WTC11 (cell line): ENCODE measurements around the gene NAALAD2. TPM values are rescaled to one million over a fixed set of nuclear protein-coding genes. Genes with fewer than 3 reads are reported as not detected.

Experiments used
- ATAC-seq: fragments of 200-7000 bp; cut with Tn5 transposase; 2 replicates; pipeline ENCODE4 v1.10.0; 2021; ENCODE audit warnings: mild to moderate bottlenecking, moderate library complexity
- CTCF ChIA-PET: fragments of 300-600 bp; sonication (Branson Sonifier 250); formaldehyde crosslinking; loops from one replicate; lab custom pipeline; 2021; ENCODE audit warnings: antibody characterized with exemption; lab: Charles Lee
- POLR2A ChIA-PET: fragments of 350-600 bp; sonication (Branson Sonifier 250); formaldehyde crosslinking; loops from one replicate; lab custom pipeline; 2021; ENCODE audit warnings: antibody characterized with exemption; lab: Charles Lee
- DNase-seq: peaks from one replicate; pipeline ENCODE4 v3.0.0; 2021; ENCODE audit warnings: low spot score
- H3K27ac Mint-ChIP-seq: 2 replicates; pipeline ENCODE4 v1.8.0; 2021; ENCODE audit warnings: mixed read lengths
- H3K27me3 Mint-ChIP-seq: 2 replicates; pipeline ENCODE4 v1.8.0; 2021; ENCODE audit warnings: low read depth, mild to moderate bottlenecking, moderate library complexity, mixed read lengths
- H3K36me3 Mint-ChIP-seq: 2 replicates; pipeline ENCODE4 v1.8.0; 2021; ENCODE audit warnings: mixed read lengths
- H3K4me1 Mint-ChIP-seq: 2 replicates; pipeline ENCODE4 v1.8.0; 2022; ENCODE audit warnings: mixed read lengths
- H3K4me3 Mint-ChIP-seq: 2 replicates; pipeline ENCODE4 v1.8.0; 2021; ENCODE audit warnings: mild to moderate bottlenecking, moderate library complexity, mixed read lengths
- H3K9me3 Mint-ChIP-seq: 2 replicates; pipeline ENCODE4 v1.8.0; 2021; ENCODE audit warnings: mixed read lengths
- AFF4 ChIP-seq: sonication (generic); formaldehyde crosslinking; IDR thresholded peaks from 2 replicates; pipeline ENCODE4 v1.8.1; 2023; ENCODE audit warnings: mild to moderate bottlenecking, missing genetic modification reagents, borderline replicate concordance
- CDX4 ChIP-seq: fragments of 250-450 bp; sonication (Bioruptor Pico); IDR thresholded peaks from 2 replicates; pipeline ENCODE4 v1.9.0; 2021; ENCODE audit warnings: moderate library complexity, mild to moderate bottlenecking, inconsistent platforms, borderline replicate concordance
- FOXJ3 ChIP-seq: sonication (generic); formaldehyde crosslinking; IDR thresholded peaks from 2 replicates; pipeline ENCODE4 v1.9.0; 2021; ENCODE audit warnings: missing genetic modification reagents, mild to moderate bottlenecking, borderline replicate concordance
- GRHL2 ChIP-seq: fragments of 250-450 bp; sonication (Bioruptor Pico); IDR thresholded peaks from 2 replicates; pipeline ENCODE4 v1.8.0; 2022; ENCODE audit warnings: mild to moderate bottlenecking, moderate library complexity; ENCODE audit not compliant: insufficient replicate concordance, severe bottlenecking
- GTF2I ChIP-seq: fragments of 250-450 bp; sonication (Bioruptor Pico); conservative IDR thresholded peaks from 2 replicates; pipeline ENCODE4 v1.4.0; 2021; ENCODE audit warnings: mild to moderate bottlenecking
- MAX ChIP-seq: sonication (generic); formaldehyde crosslinking; IDR thresholded peaks from 2 replicates; pipeline ENCODE4 v1.8.0; 2022; ENCODE audit warnings: mild to moderate bottlenecking, missing genetic modification reagents
- NFE2L1 ChIP-seq: sonication (generic); formaldehyde crosslinking; IDR thresholded peaks from 2 replicates; pipeline ENCODE4 v1.8.1; 2023; ENCODE audit warnings: missing genetic modification reagents
- NR3C1 ChIP-seq: sonication (generic); formaldehyde crosslinking; conservative IDR thresholded peaks from 2 replicates; pipeline ENCODE4 v1.8.1; 2023; ENCODE audit warnings: low read depth, mild to moderate bottlenecking, missing genetic modification reagents
- OVOL2 ChIP-seq: fragments of 250-450 bp; sonication (Bioruptor Pico); IDR thresholded peaks from 2 replicates; pipeline ENCODE4 v1.9.0; 2021; ENCODE audit warnings: mild to moderate bottlenecking, borderline replicate concordance
- PRDM15 ChIP-seq: sonication (generic); formaldehyde crosslinking; IDR thresholded peaks from 2 replicates; pipeline ENCODE4 v1.8.0; 2022; ENCODE audit warnings: missing genetic modification reagents
- RORB ChIP-seq: fragments of 250-450 bp; sonication (Bioruptor Pico); IDR thresholded peaks from 2 replicates; pipeline ENCODE4 v1.9.0; 2021; ENCODE audit warnings: mild to moderate bottlenecking
- ZNF317 ChIP-seq: sonication (generic); formaldehyde crosslinking; IDR thresholded peaks from 2 replicates; pipeline ENCODE4 v1.8.1; 2023; ENCODE audit warnings: low read depth, mild to moderate bottlenecking, moderate library complexity, missing genetic modification reagents, borderline replicate concordance
- total RNA-seq: library from RNA; stranded (reverse); gene quantifications from 3 replicates; pipeline ENCODE4 v1.2.3, GENCODE V29; 2021
- TF ChIP-seq, protein P1 (sequence below): sonication (generic); formaldehyde crosslinking; IDR thresholded peaks from 2 replicates; pipeline ENCODE4 v1.8.1; 2023; ENCODE audit warnings: mild to moderate bottlenecking, missing genetic modification reagents, moderate library complexity
- TF ChIP-seq, protein P2 (sequence below): sonication (generic); formaldehyde crosslinking; IDR thresholded peaks from 2 replicates; pipeline ENCODE4 v1.8.1; 2023; ENCODE audit warnings: mild to moderate bottlenecking, missing genetic modification reagents
- TF ChIP-seq, protein P3 (sequence below): sonication (generic); formaldehyde crosslinking; IDR thresholded peaks from 2 replicates; pipeline ENCODE4 v1.8.1; 2023; ENCODE audit warnings: mild to moderate bottlenecking, missing genetic modification reagents, moderate library complexity
- TF ChIP-seq, protein P4 (sequence below): sonication (generic); formaldehyde crosslinking; IDR thresholded peaks from 2 replicates; pipeline ENCODE4 v1.8.0; 2023; ENCODE audit warnings: mild to moderate bottlenecking, missing genetic modification reagents

Gene NAALAD2
- total RNA-seq, 1 experiment from 2014 or later = 3.7 TPM

DNA sequence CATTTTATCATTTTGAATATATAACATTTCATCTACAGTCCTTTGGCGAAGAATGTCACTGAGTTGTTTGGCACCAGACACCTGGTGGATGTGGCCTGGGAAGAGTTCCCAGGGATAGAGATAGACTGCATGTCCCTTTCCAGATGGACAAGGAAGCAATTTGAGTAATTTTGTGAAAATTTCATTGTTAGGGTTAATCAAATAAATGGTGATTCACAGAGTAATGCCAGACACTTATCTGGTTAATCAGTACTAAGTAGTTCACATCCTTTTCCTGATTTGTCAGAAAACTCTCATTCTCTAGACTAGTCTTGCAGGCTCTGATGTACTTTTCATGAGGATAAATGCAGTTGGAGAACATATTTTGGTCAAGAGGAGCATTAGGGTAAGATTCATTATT lies 41.6 kb downstream of the NAALAD2 start:
- CTCF ChIA-PET = no interaction called here

DNA sequence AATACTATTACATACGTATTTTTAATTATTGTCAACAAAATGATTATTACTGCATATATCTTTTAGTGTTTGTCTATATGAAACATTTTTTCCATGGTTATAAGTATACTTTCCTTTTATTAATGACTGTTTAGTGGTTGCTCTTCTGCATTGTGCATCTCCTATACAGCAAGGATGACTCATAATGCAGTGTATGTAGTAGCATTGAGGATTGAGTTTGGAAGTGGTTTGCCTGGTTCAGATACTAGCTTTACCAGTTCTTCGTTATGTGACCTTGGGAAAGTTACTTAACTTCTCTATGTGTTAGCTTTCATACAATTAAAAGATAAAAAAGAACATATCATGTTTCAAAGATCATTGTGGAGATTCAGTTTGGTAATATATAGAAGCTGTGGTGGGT lies 44.3 kb downstream of the NAALAD2 start:
- CTCF ChIA-PET = no interaction called here
- Mint-ChIP-seq H3K27ac (no peak overlapping the region), H3K4me3 (no peak overlapping the region), H3K27me3 (no peaks in the 10 kb centered on the region), H3K36me3 (no peaks in the 10 kb centered on the region), H3K9me3 (no peaks in the 10 kb centered on the region), H3K4me1 (no peaks in the 10 kb centered on the region)
- POLR2A ChIA-PET = no interaction called here
- ATAC-seq (no peak), DNase-seq (no peak)
- TF ChIP-seq MAX (CRISPR knock-in tag) (no peak), NFE2L1 (CRISPR knock-in tag) (no peak), OVOL2 (CRISPR knock-in tag) (no peak), PRDM15 (no peak), GTF2I (CRISPR knock-in tag) (no peak)
- TF ChIP-seq, protein P1, sequence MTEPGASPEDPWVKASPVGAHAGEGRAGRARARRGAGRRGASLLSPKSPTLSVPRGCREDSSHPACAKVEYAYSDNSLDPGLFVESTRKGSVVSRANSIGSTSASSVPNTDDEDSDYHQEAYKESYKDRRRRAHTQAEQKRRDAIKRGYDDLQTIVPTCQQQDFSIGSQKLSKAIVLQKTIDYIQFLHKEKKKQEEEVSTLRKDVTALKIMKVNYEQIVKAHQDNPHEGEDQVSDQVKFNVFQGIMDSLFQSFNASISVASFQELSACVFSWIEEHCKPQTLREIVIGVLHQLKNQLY (CRISPR knock-in tag) = no peak
- TF ChIP-seq, protein P2, sequence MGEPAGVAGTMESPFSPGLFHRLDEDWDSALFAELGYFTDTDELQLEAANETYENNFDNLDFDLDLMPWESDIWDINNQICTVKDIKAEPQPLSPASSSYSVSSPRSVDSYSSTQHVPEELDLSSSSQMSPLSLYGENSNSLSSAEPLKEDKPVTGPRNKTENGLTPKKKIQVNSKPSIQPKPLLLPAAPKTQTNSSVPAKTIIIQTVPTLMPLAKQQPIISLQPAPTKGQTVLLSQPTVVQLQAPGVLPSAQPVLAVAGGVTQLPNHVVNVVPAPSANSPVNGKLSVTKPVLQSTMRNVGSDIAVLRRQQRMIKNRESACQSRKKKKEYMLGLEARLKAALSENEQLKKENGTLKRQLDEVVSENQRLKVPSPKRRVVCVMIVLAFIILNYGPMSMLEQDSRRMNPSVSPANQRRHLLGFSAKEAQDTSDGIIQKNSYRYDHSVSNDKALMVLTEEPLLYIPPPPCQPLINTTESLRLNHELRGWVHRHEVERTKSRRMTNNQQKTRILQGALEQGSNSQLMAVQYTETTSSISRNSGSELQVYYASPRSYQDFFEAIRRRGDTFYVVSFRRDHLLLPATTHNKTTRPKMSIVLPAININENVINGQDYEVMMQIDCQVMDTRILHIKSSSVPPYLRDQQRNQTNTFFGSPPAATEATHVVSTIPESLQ (CRISPR knock-in tag) = no peak

More for the DNA sequence above, 41.6 kb downstream of the NAALAD2 start:
- H3K4me3 Mint-ChIP-seq = no peak overlapping the region
- no peak for TF ChIP-seq NR3C1 (CRISPR knock-in tag)
- no peak for TF ChIP-seq OVOL2 (CRISPR knock-in tag)
- TF ChIP-seq, protein P3, sequence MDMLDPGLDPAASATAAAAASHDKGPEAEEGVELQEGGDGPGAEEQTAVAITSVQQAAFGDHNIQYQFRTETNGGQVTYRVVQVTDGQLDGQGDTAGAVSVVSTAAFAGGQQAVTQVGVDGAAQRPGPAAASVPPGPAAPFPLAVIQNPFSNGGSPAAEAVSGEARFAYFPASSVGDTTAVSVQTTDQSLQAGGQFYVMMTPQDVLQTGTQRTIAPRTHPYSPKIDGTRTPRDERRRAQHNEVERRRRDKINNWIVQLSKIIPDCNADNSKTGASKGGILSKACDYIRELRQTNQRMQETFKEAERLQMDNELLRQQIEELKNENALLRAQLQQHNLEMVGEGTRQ (CRISPR knock-in tag) = no peak
- no peak for TF ChIP-seq GTF2I (CRISPR knock-in tag)
- no peak for TF ChIP-seq AFF4 (CRISPR knock-in tag)
- no peak for TF ChIP-seq FOXJ3 (CRISPR knock-in tag)
- no peak for TF ChIP-seq RORB (CRISPR knock-in tag)
- TF ChIP-seq ZNF317 (CRISPR knock-in tag) = no peak
- no peak for TF ChIP-seq CDX4 (CRISPR knock-in tag)
- no peak for TF ChIP-seq GRHL2
- TF ChIP-seq, protein P4, sequence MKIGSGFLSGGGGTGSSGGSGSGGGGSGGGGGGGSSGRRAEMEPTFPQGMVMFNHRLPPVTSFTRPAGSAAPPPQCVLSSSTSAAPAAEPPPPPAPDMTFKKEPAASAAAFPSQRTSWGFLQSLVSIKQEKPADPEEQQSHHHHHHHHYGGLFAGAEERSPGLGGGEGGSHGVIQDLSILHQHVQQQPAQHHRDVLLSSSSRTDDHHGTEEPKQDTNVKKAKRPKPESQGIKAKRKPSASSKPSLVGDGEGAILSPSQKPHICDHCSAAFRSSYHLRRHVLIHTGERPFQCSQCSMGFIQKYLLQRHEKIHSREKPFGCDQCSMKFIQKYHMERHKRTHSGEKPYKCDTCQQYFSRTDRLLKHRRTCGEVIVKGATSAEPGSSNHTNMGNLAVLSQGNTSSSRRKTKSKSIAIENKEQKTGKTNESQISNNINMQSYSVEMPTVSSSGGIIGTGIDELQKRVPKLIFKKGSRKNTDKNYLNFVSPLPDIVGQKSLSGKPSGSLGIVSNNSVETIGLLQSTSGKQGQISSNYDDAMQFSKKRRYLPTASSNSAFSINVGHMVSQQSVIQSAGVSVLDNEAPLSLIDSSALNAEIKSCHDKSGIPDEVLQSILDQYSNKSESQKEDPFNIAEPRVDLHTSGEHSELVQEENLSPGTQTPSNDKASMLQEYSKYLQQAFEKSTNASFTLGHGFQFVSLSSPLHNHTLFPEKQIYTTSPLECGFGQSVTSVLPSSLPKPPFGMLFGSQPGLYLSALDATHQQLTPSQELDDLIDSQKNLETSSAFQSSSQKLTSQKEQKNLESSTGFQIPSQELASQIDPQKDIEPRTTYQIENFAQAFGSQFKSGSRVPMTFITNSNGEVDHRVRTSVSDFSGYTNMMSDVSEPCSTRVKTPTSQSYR (CRISPR knock-in tag) = no peak
- TF ChIP-seq, all 79 proteins: peak for 0
- no peaks in the 10 kb centered on the region for H3K9me3 Mint-ChIP-seq
- H3K27me3 Mint-ChIP-seq = no peaks in the 10 kb centered on the region
- DNase-seq (no peak), ATAC-seq (no peak)
- no peaks in the 10 kb centered on the region for H3K36me3 Mint-ChIP-seq
- POLR2A ChIA-PET = no interaction called here
- no peaks in the 10 kb centered on the region for H3K4me1 Mint-ChIP-seq
- H3K27ac Mint-ChIP-seq = no peak overlapping the region
